GM19395 (cell line): ENCODE results near the gene NFKBIB.
A peak's percentile ranks its signal among the peaks of the same experiment; 100 is the strongest.
"Not testable (repeated sequence)": the region's sequence is repeated elsewhere in the genome, so short reads cannot be mapped to it uniquely, and the experiment has no call there.

ENCODE experiments used
- ATAC-seq: cut with Tn5 transposase; IDR thresholded peaks from one replicate; pipeline ENCODE4 v1.9.1; 2021; ENCODE audit warnings: mild to moderate bottlenecking, moderate library complexity; ENCODE audit not compliant: unreplicated experiment

NFKBIB gene, protein sequence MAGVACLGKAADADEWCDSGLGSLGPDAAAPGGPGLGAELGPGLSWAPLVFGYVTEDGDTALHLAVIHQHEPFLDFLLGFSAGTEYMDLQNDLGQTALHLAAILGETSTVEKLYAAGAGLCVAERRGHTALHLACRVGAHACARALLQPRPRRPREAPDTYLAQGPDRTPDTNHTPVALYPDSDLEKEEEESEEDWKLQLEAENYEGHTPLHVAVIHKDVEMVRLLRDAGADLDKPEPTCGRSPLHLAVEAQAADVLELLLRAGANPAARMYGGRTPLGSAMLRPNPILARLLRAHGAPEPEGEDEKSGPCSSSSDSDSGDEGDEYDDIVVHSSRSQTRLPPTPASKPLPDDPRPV

DNA sequence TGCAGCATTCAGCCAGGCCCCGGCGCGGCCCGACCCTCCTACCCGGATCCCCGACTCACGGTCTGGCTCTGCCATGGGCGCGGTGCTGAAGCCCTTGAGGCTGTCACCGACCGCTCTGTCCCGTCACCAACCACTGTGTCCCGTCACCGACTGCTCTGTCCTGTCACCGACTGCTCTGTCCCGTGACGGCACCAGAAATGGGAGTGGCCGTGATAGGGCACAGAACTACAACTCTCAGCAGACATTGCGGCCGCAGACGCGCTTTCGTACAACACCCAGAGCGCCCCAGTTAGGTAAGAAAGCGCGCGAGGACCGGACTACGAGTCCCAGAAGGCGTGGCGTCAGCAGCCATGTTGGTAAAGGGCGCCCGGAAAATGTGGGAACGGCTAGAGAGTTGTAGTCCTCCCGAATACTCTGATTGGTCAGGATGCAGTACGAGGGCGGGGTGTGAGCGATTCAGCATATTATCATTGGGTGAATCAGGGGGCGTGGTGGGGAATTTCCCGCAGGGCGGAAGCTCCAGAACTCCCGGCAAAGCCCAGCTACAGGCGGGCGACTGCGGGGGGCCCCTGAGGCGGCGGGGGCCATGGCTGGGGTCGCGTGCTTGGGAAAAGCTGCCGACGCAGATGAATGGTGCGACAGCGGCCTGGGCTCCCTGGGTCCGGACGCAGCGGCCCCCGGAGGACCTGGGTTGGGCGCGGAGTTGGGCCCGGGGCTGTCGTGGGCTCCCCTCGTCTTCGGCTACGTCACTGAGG lies at the start of gene NFKBIB, which contains the start of gene SIRT2:
Gene NFKBIB, plus strand, starts transcription at position 523 of the 755 bp plus-strand sequence. Its CDS starts 64 bp downstream, at position 587.
Gene SIRT2, minus strand, starts transcription at position 172 of the 755 bp plus-strand sequence. Its CDS starts 97 bp downstream, at position 75.
- peak; percentile 91 for ATAC-seq

DNA sequence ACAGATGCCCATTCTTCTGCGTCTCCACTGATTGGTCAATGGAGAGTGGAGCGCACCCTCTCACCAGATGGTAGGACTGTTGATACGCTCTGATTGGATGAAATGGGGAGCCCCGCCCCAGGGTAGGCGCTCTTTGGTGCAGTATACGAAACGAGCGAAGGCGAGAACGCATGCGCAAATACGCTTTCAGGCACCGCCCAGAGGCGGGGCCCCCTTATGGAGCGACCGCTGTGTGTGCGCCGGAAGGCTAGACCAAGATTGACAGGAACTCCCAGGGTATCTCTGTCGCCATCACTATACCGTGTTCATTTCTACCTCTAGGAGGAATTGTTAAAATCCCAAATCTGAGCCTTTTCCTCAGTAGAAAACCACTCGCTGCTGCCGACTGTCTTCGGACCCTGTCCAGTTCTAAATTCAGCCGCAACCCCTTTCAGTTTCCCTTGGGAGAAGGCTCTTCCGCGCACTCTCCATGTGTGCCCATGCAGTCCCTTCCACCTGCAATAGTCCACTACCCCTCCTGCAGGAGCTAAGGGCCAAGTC lies 49.3 kb upstream of the NFKBIB start:
- ATAC-seq: peak; percentile 74

DNA sequence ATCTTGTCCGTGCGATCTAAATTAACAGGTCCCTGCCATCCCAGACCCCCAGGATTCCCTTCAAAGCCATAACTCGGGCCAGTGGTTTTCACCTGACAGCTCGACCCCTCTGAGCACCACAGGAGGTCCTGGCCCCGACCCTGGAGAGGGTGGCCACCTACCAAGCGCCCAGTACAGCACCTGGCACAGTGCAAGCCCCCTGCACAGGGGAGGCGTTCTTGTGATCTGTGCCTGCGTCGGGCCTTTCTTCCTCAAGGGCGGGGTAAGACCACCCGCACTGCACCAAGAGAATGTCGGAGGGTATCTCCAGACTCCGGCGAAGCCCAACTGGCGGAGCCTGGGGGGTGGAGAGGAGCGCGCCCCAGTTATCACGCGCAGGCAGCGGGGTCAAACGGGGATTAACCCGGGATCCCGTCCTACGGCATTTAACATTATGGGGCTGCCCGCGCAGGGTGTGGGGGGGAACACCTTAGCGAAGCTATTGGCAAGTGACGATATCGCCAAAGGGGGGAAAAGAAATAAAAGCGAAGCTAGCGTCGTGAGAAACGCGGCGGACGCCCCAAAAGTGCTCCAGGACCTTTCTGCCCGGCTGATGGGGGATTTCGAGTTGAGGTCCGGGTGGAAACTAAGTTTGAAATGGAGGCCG lies 48.7 kb upstream of the NFKBIB start:
- ATAC-seq: no peak

DNA sequence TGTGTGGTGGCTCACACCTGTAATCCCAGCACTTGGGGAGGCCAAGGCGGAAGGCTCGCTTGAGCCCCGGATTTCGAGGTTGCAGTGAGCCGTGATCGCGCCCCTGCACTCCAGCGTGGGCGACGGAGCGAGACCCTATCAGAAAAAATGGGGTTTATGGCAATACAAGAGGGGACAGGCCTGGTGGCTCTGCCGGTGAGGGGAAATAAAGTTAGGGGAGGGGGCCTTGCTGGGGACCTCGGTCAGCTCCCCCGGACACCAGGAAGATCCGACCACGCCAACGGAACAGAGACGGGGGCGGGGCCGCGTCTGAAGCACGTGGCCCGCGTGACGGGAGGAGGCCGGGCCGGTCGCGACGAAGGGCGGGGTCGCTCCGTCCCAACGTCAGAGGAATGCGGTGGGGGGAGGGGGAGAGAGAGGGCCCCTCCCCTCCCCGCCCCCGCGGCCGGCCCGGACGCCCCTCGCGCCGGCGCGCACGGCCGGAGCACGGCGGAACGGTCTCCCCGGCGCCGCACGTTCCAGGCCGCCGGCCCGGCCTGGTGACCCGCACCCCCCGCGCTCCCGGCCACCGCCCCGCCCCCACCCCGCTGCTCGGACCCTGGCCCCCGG lies 48.0 kb upstream of the NFKBIB start:
- peak; percentile 22 for ATAC-seq

DNA sequence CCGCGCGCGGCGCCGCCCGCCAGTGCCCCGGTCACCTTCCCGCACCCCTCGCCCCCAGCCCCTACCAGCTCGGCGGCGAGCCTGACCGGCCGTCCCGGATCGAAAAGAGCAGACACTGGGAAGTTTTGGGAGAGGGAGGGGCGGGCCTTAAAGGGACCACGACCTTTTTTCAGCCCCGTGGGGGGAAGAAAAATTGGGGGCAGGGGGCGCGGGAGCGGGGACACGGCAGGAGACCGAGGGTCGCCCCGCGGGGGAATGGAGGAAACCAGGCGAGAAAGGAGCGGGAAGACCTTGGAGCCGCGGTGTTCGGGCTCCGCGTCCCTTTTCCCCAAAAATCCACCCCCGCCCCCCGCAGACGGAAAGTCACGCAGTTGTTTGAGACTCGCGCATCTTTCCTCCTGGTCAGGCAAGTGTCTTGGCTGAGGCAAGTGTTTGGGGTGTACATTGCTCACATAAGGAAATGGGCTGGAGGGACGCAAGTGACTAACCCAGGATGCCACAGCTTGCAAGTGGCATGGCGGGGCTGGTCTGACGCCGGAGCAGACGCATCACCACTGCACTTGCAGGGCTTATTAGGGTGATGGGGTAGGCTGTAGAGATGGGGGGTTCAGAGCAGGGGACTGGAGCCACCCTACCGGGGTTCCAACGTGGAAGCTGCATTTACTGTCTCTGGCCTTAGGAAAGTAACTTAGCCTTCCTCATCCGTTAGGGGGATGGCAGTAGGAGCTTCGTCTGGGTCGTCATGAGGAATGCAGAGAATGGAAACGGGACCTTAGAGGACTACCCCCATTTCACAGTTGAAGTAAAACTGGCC lies 47.3 kb upstream of the NFKBIB start:
- no peak for ATAC-seq

DNA sequence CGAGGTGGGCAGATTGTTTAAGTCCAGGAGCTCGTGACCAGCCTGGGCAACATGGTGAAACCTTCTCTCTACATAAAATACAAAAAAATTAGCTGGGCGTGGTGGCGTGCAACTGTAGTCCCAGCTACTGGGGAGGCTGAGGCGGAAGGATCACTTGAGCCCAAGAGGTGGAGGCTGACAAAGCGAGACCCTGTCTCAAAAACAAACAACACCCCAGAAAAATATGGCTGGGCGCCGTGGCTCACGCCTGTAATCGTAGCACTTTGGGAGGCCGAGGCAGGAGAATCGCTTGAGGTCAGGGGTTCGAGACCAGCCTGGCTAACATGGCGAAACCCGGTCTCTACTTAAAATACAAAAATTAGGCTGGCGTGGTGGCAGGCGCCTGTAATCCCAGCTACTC lies 46.6 kb upstream of the NFKBIB start:
- ATAC-seq: no peak

DNA sequence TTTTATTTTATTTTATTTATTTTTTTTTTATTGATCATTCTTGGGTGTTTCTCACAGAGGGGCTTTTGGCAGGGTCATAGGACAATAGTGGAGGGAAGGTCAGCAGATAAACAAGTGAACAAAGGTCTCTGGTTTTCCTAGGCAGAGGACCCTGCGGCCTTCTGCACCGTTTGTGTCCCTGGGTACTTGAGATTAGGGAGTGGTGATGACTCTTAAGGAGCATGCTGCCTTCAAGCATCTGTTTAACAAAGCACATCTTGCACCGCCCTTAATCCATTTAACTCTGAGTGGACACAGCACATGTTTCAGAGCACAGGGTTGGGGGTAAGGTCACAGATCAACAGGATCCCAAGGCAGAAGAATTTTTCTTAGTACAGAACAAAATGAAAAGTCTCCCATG lies 44.8 kb upstream of the NFKBIB start:
- not testable (repeated sequence) for ATAC-seq

DNA sequence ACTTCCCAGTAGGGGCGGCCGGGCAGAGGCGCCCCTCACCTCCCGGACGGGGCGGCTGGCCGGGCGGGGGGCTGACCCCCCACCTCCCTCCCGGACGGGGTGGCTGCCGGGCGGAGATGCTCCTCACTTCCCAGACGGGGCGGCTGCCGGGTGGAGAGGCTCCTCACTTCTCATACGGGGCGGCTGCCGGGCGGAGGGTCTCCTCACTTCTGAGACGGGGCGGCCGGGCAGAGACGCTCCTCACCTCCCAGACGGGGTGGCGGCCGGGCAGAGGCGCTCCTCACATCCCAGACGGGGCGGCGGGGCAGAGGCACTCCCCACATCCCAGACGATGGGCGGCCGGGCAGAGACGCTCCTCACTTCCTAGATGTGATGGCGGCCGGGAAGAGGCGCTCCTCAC lies 44.0 kb upstream of the NFKBIB start:
- not testable (repeated sequence) for ATAC-seq

DNA sequence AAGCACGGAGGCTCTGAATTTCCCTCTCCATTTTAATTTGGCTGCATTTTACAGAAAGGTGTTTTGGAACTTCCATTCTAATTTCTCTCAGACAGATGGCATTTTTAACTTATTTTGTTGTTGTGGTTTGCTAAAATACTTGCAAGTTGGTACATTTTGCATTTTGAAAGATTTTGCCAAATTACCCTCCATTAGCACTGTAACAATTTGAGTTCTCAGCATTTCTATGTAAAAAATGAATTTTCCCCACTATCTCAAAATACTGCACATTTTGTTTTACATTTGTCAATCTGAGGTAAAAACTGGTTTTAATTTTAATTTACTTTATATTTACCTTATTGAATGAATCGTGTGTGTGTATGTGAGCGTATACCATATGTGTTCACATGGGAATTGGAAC lies 43.0 kb upstream of the NFKBIB start:
- ATAC-seq: no peak

DNA sequence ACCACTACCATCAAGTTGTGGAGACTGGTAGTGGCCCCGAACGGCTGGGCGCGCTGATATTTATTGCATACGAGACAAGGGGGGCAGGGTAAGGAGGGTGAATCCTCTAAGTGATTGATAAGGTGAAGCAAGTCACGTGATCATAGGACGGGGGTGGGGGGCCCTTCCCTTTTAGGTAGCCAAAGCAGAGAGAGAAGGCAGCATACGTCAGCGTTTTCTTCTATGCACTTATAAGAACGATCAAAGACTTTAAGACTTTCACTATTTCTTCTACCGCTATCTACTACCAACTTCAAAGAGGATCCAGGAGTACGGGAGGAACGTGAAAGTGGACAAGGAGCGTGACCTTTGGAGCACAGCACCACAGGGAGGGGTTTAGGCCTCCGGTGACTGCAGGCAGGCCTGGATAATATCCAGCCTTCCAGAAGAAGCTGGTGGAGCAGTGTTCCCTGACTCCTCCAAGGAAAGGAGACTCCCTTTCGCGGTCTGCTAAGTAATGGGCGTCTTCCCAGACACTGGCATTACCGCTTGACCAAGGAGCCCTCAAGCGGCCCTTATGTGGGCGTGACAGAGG lies 40.1 kb upstream of the NFKBIB start:
- ATAC-seq: not testable (repeated sequence)

DNA sequence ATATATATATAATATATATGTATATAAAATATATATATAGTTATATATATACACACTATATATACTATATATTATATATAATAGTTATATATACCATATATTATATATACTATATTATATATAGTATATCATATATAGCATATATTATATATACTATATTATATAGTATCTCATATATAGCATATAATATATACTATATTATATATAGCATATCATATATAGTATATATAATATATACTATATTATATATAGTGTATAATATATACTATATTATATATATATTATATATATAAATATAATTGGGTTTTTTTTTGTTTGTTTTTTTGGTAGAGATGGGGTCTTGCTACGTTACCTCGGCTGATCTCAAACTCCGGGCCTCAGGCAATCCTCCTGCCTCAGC lies 38.4 kb upstream of the NFKBIB start:
- ATAC-seq: no peak

DNA sequence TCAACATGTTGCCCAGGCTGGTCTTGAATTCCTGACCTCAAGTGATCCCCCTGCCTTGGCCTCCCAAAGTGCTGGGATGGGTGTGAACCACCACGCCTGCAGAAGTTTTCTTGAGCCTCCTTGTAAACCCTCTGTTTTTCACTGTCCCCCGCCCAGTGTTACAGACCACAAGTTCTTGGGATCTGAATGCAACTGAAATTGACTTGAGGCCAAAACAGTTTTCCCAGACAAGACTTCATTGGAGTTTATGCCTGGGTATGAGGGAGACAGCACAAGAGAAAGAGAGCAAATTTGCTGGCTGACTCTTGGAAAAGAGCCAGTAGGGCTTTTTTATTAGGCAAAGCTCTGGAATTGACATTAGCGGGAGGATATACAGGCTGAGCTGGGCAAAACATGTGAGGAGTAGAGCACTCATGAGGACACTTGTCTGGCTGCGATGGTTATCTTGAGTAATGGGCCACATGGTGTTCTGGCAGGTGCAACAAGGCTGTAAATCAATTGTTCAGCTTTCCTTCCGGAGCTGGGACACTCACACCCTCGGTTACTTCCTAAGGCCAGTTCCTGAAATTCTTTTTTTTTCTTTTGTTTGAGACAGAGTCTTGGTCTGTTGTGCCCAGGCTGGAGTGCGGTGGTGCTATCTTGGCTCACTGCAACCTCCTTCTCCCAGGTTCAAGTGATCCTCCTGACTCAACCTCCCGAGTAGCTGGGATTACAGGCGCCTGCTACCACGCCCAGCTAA lies 37.3 kb upstream of the NFKBIB start:
- ATAC-seq: no peak

DNA sequence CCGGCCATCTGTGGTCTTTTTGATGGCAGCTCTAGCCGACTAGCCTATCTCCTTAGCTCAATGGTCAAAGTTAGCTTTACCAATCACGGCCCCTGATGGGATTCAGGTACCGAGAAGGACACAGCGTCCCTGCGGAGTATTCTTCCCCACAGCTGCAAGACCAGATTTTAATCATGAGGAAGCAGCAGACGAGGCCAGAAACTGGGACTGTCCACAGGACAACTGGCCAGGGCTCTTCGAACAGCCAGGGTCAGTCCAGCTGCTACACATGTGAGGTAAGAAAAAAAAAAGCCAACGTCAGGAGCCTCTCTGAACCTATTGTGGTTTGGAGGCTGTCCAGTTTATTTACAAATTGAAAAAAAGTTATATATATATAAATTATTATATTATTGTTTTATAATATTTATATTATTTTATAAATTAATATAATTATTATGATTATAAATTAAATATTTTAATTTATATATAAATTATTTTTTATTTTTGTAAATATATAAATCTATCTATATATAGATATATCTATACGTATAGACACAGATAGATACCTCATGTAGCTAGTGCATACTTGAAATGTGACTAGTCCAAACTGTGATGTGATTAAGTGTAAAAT lies 32.5 kb upstream of the NFKBIB start:
- no peak for ATAC-seq

DNA sequence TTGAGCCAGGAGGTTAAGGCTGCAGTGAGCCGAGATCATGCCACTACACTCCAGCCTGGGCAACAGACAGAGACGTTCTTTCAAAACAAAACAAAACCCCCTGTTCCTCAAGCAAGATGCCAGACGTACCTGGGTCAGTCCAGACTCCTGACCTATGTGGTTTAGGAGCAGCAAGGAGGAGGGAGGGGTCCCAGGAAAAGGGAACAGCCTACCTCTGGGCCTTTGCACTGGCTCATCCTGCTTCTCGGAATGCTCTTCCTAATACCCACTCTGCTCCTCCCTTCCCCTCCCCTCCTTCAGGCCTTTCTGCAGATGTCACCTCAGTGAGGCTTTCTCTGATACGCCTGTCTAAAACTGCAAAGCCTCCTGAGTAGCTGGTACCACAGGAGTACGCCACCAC lies 31.2 kb upstream of the NFKBIB start:
- no peak for ATAC-seq

DNA sequence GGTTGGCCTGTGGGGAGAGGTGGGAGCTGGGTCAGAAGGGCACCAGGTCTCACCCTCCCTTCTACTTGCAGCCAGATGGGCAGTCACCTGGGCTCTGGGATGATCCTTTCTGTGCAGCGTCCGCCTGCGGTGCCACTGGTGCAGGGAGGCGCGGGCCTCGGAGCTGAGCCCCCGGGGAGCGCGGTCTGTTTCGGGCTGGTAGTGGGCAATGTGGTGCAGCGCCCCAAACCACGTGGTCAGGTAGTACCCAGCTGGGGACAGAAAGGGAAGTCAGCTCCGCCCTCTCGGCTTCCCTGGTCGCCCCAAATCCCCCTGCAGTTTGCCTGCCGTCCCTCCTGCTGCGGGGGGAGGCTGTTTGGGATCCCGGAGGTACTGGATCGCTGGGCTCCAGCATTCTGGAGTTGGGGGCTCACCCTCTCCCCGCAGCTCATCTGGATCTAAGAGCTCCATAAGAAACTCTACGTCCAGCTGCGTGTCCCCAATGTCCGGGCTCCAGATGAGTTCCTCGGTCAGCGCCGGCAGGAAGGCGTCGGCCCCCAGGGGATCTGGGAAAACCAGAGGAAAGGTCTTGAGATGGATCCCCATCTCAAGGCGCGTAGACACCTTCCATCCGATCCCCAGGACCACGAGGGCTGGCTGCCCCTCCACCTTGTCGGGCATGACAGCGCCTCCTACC lies 30.5 kb upstream of the NFKBIB start:
- no peak for ATAC-seq

DNA sequence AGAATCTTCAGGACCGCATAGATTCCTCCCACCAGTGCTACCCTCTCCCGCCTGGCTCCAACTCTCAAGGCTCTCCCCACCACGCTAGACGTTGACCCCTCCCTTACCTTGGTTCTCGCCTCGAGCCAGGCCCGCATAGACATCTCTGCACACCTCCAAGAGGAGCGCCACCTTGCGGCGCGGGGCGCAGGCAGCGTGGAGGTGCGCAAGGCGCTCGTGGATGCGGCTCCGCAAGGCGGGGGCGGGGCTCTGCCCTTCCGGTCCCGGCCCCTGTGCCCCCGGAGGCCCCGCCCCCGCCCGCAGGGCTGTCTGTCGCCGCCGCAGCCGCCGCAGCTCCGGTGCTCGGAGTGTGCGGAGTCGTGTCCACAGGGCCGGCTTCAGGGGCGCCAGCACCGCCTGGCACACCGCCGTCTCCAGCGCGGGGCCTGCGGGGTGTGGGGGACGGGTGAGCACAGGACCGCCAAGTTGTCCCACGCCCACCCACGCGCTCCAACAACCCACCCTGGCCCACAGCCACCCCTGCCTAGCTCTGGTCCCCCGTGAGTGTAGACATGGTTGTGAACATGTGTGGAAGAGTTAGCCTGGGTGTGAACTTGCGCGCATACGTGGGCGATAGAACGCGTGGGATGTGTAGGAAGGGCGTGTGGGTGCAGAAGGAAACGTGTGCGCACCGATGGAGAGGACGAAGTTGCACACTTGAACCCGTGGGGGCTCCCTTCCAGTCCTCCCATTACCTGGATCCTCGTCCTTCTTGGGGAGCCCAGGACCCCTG lies 29.7 kb upstream of the NFKBIB start:
- no peak for ATAC-seq

DNA sequence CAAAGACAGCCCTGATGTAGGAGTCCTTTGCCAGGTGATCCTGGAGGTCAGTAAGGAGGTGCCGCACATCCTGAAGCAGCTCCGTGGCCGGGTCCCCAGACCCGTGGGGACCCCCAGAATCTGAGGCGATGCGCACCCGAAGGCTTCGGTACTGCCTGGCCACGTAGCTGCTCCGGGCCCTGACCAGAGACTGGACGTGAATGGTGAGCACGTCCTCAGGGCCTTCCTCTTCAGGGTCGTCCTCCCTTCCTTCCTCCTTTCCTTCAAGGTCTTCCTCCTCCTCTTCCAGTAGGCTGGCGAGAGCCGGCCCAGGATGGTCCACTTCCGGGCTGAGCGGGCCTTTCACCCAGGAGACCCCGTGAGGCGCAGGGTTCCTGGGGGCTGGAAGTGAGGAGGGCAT lies 29.2 kb upstream of the NFKBIB start:
- ATAC-seq: no peak
